ENCODE results near the gene GRIFIN. TPM values are rescaled to one million over a fixed set of nuclear protein-coding genes. Genes with fewer than 3 reads are reported as not detected.

The GRIFIN gene
- total and polyA plus RNA-seq, 8 donors = not detected

DNA sequence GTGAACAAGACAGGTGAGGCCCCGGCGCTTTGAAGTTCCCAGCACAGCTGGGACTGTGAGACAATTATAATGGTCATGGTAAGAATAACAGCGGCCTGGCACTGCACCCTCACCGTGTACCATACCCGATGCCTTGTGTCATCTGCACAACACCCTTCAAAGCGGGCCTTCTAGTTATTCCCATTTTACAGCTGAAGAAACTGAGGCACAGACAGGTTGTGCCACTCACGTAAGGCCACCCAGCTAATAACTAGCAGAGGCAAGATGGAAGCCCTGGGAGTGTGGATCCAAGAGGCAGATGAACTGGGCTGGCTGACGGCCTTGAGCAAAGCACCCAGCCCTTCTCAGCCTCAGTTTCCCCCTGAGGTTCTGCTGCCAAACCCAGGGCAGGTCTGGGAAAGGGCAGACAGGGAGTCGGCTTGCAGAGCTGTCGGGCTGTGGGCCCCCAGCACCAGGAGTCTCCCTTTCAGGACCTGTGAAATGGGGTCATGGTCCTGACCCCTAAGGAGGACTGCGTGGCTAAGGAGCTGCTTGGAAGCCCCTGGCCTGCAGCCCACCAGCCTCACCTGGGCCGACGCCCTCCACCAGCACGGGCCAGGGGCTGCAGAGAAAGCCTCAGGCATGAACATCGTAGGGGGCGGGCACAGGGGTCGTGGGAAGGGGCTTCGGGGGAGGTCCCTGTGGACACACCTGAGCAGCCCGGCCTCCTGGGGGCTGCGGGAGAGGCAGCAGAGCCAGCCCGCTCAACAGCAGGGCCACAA, 28.1 kb upstream of the GRIFIN start:
- TF ChIP-seq, protein P1, sequence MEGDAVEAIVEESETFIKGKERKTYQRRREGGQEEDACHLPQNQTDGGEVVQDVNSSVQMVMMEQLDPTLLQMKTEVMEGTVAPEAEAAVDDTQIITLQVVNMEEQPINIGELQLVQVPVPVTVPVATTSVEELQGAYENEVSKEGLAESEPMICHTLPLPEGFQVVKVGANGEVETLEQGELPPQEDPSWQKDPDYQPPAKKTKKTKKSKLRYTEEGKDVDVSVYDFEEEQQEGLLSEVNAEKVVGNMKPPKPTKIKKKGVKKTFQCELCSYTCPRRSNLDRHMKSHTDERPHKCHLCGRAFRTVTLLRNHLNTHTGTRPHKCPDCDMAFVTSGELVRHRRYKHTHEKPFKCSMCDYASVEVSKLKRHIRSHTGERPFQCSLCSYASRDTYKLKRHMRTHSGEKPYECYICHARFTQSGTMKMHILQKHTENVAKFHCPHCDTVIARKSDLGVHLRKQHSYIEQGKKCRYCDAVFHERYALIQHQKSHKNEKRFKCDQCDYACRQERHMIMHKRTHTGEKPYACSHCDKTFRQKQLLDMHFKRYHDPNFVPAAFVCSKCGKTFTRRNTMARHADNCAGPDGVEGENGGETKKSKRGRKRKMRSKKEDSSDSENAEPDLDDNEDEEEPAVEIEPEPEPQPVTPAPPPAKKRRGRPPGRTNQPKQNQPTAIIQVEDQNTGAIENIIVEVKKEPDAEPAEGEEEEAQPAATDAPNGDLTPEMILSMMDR (IDR thresholded peaks at IDR 0.05) = no peak
- H3K27me3 ChIP-seq = no peaks in the 10 kb centered on the region
- intact Hi-C loops (cut with DNase I) = no loop called here
- DNase-seq = peak in 1 of 6 donors; percentile 69
- no peaks in the 10 kb centered on the region for H3K4me1 ChIP-seq
- H3K4me3 ChIP-seq = no peak overlapping the region
- no peak for ATAC-seq
- 71 to 77% methylated on average over 21 of the region's 21 CpGs for WGBS, 2 donors
- no peak for FAIRE-seq
- H3K27ac ChIP-seq = no peak overlapping the region
- H3K36me3 ChIP-seq = no peaks in the 10 kb centered on the region
- no peaks in the 10 kb centered on the region for H3K9me3 ChIP-seq

DNA sequence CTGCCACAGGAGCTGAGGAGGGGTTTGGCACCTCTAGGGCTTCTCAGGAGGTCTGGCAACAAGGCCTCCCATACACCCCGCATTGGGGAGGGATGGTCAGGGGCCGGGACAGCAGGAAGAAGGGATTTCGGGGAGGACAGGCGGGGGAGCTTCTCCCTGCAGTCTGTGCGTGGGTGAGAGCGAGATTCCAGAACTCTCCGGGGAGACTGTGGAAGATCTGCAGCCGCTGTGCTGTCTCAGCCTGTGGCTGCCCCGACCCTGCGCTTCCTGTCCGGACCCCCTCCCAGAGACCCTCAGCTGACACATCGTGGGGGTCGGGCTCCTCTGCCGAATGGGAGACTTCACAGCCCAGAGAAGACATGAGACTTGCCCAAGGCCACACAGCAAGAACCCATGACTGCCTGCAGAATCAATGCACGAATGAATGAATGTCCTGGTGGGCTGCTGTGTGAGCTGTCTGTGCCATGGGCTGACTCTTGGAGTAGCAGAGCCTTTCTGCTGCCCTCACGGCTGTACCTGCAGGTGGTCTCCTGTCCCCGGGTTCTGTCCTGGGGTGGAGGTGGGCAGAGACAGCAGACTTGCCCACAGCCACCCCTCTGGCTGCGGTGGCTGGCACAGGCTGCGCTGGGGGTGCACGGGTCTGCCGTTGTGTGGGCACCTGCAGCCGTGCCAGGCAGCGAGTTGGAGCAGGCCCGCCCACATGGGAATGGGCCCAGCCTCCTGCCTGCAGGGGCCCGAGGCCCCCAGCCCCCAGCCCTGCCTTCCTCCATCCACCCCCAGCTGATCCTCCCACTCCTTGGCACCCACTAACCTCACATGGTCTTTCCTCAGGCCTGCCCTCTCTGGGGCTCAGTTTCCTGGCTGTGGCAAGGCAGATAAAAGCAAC, 27.1 kb upstream of the GRIFIN start:
- 72 to 84% methylated on average over 25 of the region's 25 CpGs for WGBS, 2 donors
- Histone ChIP-seq H3K27me3 (no peaks in the 10 kb centered on the region), H3K9me3 (no peaks in the 10 kb centered on the region), H3K4me1 (no peaks in the 10 kb centered on the region), H3K4me3 (no peak overlapping the region), H3K27ac (no peak overlapping the region), H3K36me3 (no peaks in the 10 kb centered on the region)
- FAIRE-seq = no peak
- TF ChIP-seq, protein P1 (IDR thresholded peaks at IDR 0.05) = no peak
- ATAC-seq = peak in 1 of 4 donors; percentile 4
- intact Hi-C loops (cut with DNase I) = no loop called here
- peak in 1 of 6 donors; percentile 57 for DNase-seq

DNA sequence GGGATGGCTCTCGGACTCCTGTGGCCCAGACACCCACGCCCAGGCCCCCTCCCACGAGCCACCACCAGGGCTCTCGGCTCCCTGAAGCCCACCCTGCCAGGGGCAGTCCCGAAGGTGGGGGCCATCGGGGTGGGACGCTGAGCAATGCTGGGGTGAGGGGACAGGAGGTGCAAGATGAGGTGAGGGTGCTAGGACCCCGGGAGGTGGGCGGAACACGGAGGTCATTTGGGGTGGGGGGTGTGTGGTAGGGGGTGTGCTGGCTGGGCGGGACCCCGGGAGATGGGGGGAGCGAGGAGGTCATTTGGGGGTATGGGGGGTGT, 26.4 kb upstream of the GRIFIN start:
- ATAC-seq = no peak
- intact Hi-C loops (cut with DNase I) = no loop called here
- no peak for FAIRE-seq

DNA sequence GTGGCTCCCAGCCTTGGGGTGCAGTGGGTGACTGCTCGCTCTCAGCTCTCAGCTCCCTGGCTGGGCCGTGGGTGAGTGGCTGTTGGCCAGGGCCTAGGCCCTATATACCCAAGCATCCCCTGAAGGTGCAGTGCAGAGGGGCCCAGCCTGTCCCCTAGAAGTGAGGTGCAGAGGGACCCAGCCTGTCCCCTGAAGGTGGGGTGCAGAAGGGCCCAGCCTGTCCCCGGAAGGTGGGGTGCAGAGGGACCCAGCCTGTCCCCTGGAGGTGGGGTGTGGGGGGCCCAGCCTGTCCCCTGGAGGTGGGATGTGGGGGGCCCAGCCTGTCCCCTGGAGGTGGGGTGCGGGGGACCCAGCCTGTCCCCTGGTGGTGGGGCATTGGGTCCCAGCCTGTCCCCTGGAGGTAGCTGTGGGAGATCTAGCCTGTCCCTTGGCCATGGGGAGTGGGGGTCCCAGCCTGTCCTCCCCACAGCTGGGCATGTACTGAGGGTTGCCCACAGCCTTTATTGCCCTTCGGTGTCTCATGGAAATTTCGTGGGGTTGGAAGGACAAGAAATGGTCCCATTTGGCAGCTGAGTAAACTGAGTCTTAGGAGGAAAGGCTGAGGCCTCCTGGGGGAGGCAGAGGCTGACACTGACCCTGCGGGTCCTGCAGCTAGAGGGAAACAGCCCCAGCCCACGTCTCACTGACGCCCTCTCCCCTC, 25.9 kb upstream of the GRIFIN start:
- H3K36me3 ChIP-seq = no peaks in the 10 kb centered on the region
- TF ChIP-seq, protein P1 (IDR thresholded peaks at IDR 0.05) = no peak
- no peak overlapping the region for H3K27ac ChIP-seq
- no peaks in the 10 kb centered on the region for H3K4me1 ChIP-seq
- peak in 1 of 6 donors; percentile 75 for DNase-seq
- no peaks in the 10 kb centered on the region for H3K9me3 ChIP-seq
- H3K27me3 ChIP-seq = no peaks in the 10 kb centered on the region
- no peak for FAIRE-seq
- intact Hi-C loops (cut with DNase I) = no loop called here
- H3K4me3 ChIP-seq = no peak overlapping the region
- no peak for ATAC-seq
- 72 to 80% methylated on average over 8 to 9 of the region's 9 CpGs for WGBS, 2 donors

More for the DNA sequence above, 26.4 kb upstream of the GRIFIN start:
- H3K4me1 ChIP-seq = no peaks in the 10 kb centered on the region
- no peaks in the 10 kb centered on the region for H3K27me3 ChIP-seq
- TF ChIP-seq, protein P1 (IDR thresholded peaks at IDR 0.05) = no peak
- WGBS, 2 donors = 59 to 69% methylated on average over 12 to 13 of the region's 13 CpGs
- no peak overlapping the region for H3K27ac ChIP-seq
- H3K36me3 ChIP-seq = no peaks in the 10 kb centered on the region
- H3K4me3 ChIP-seq = no peak overlapping the region
- peak in 1 of 6 donors; percentile 78 for DNase-seq
- no peaks in the 10 kb centered on the region for H3K9me3 ChIP-seq
